Muscle of back (tissue), 11 donors: ENCODE measurements around the gene RBSN. TPM values are rescaled to one million over a fixed set of nuclear protein-coding genes. Genes with fewer than 3 reads are reported as not detected.
A peak's percentile ranks its signal among the peaks of the same experiment; 100 is the strongest.

Experiments
- DNase-seq, 3 donors: peaks; one replicate each; pipeline versions ENCODE4 v3.0.0 to v3.0.0-alpha.2; 2013
- polyA plus RNA-seq, 10 donors: library from polyadenylated mRNA; unstranded; fragments of 120-200 nt; gene quantifications; one replicate each; pipeline ENCODE4 v1.2.1, GENCODE V29; 2013; ENCODE audit not compliant: insufficient read length in 10 of 10

The RBSN gene
- polyA plus RNA-seq, 10 donors = 17.4 to 25.3 (median 23.4) TPM

DNA sequence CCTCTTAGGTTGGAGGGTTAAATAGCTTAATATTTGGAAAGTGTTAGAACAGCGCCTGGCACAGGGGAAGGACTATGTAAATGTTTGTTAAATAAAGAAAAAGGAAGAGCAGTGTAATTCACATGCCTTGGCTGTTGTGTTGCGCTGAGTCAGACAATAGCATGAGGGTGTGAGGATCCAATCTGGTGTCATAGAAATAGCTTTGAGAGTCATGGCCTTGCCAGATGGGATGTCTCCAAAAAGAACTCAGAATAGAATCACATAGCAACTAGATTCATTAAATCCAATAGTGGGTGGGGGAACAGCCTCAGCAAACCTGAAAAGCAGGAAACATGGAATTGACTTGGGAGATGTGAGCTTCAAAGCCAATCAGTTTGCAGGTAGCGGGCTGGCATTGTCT is 3.9 kb upstream of the RBSN start:
- DNase-seq = peak in 1 of 3 donors; percentile 24

DNA sequence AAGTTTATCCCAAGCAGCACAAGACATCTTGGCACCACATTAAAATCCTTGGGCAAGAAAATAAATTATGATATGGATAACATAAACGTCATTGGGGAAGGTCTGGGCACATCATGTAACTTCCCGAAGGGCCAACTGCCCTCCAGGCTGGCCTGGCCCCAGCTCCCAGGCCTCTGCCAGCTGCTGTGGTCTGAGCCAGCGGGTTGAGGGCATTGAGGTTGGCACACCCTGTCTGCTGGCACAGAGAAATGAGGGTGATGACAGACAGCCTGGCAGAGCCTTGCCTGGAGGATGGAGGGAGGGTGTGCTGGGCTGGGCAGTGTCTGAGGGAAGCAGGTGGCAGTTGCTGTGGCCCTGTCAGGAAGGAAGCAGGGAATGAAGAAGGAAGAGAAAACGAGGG is 3.3 kb upstream of the RBSN start:
- peak in 2 of 3 donors; percentile 48 to 51 for DNase-seq

DNA sequence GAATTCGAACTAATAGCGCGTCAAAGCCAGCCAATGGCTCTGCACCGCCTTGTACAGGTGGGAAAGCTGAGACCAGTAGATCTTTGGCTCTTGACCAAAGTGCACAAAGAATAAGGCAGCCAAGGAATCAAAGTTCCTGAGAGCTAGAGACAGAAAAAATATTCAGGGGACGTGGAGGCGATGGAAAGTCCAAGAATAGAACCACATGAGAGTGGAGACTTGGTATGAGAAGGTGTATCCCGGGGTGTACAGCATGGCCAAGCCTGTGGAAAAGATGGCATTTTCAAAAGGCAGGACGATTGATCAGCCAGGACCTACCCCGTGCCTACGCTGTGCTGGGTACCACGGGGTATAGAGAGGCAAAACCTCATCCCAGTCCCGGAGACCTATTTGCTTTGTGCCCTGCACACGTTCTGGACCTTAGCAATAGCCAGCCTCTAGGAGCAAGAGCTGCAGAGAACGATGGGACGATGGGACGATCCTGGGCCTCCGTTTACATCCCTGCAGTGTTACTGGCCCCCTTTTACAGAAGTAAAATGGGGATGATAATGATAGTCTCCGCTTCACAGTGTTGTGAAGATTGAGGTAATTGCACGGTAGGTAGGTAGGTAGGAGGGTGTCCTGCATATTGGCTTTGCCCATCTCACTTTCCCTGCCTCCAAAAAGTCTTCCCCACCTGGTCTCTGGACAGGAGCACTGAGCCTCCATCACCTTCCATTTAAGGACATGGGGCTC is 583 bp upstream of the RBSN start:
- DNase-seq = no peak

DNA sequence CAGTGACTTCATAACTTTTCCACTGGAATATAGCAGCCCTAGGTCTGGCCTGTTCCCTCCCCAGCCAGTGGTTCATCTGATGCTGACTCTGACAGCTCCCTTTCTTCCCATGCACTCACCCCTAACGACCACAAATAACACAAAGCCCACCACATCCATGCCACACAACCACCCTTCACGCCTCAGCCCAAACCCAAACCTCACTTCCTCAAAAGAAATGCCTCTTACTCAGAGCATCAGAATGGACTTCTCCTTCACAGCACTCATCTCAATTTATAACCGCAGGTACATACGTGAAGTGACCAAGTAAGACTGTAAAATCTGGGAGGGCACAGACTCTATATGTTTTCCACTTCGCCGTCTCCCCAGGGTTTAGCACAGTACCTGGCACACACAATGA is 1.1 kb downstream of the RBSN start:
- DNase-seq = peak in 1 of 3 donors; percentile 19

DNA sequence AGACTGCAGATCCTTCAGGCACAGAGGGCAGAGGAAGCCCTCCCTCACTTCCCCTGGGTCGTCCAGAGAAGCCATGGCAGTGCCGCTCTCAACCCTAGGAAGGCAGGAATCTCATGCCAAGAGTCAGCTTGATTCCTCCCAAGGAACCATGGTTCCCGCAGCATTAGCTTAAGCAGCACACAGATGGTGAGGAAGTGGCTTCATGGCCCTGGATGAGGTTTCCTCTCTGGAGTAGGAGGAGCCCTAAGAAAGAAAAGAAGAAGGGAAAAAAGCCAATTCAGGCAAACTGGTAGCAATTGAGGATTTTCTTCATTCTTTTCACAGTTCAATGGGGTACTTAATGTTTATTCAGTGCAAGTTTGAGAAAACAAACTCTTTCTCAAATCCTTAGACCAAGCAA is 2.9 kb downstream of the RBSN start:
- no peak for DNase-seq

DNA sequence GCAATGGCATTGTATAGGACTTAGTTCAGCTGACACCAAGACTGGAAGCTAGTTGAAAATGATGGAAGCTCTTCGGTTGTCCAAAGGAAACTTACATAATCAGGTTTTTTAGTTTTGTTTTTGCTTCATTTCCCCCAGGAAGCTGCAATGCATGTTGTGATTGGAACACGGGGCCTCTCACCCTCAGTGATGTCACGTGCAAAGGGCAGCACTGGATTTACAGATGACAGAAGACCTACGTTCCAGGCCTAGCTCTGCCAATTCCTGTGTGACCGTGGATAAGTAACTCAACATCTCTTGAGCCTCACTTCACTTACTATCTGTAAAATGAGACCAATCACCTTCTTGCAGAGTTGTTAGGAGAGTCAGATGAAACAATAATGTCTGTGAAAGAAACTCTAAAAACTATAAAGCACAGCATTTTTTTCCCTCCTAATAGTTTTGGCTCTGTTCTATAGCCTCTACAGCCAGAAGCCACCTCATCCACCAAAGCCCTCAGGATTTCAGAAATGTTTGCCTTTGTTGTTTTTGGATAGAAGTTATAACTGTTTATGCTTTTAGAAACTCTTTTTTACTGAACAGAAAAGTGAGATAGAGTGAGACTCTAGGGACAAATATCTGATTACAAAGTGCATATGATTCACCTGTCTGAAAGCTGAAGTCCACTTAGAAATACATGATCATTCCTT is 4.6 kb downstream of the RBSN start:
- DNase-seq = no peak

DNA sequence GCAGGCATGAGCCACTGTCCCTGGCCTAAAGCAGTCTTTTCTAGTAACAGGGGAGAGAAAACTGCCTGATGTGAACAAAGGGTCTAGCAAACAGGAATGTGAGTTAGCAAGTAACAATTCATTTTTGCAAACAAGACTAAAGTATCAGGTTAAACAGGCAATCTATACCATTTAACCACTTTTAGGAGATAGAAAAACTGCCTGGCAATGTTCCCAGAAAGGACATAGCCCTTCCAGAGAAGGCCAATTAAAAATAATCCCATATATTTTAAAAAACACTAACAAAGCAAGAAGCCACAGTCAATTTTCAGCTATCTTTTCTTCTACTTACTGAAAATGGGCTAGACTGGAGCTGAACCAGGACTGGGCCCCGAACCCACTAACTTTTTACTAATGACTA is 6.3 kb downstream of the RBSN start:
- DNase-seq = no peak

DNA sequence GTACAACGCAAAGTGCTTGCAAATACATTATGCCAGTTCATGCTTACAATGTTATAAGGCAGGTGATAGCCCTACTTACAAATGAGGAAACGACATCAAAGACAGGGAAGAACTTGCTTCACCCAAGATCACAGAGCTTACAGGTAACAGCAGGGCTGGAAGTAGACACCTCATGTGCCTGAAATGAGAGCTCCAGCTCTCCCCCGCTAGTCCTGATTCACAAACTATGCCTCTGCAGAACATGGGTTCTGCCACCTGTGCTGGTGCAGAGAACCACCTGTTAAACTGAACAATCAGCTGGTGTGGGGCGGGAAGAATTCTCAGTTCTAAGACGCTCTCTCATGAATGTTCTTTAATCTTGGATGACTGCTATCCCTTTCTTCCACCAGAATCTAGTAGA is 7.4 kb downstream of the RBSN start:
- DNase-seq = no peak

DNA sequence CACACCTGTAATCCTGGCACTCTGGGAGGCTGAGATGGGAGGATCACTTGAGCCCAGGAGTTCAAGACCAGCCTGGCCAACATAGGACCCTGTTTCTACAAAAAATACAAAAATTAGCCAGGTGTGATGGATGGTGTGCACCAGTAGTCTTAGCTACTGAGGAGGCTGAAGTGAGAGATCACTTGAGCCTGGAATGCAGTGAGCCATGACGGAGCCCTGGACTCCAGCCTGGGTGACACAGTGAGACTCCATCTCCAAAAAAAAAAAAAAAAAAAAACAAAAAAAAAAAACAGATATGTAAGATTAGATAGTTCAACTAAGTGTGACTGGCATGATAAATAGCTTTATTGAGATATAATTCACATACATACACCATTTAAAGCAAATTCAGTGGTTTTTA is 9.7 kb downstream of the RBSN start:
- DNase-seq = no peak

DNA sequence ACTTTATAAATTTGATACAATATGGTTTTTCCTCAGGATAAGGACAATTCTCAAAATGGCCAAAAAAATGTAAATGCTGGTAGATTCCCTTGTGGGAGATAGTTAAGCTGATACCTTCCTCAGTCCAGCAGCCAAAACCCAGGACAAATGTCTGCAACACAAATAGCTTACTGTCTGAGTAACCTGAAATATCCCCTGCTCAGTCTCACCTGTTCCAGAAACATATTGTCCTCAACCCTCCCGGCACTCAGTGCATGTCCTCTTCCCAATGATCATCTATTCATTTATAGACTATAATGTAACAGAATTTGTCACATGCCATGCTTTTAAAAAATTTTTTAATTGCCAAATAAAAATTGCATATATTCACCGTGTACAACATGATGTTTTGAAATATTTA is 12.2 kb downstream of the RBSN start:
- no peak for DNase-seq

DNA sequence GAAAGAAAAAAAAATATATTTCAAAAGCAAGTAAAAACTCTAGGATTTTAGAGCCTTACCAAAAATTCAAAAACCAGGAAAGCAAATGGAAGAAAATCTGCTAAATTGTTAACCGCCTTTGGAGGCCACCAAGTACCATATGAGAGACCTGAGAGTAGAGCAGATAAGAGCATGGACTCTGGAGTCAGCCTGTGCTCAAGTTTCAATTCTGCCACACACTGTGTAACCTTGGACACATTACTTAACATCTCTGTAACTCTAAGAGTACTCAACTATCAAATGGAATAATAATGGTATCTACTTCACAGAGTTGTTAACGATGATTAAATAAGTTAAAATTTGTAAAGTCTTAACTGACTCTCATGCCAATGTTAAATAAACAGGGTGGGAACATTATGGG is 12.7 kb downstream of the RBSN start:
- no peak for DNase-seq

DNA sequence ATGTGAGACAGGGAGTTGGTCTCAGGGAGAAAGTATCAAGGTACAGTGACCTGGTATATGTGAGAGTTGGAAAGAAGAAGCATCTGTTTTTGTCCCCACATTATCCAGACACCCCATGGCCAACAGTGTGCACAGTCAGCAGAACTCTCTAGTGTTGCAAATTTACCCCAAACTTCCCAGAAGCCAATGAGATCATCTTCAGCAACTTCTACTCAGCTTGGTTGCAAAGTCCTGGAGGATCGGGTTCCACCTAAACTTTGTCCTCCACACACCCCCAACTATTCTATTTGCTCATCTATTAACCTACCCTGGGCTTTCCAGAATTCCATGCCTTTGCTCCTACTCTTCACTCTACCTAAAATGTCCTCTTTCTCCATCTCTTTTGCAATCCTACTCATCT is 15.7 kb downstream of the RBSN start:
- no peak for DNase-seq

DNA sequence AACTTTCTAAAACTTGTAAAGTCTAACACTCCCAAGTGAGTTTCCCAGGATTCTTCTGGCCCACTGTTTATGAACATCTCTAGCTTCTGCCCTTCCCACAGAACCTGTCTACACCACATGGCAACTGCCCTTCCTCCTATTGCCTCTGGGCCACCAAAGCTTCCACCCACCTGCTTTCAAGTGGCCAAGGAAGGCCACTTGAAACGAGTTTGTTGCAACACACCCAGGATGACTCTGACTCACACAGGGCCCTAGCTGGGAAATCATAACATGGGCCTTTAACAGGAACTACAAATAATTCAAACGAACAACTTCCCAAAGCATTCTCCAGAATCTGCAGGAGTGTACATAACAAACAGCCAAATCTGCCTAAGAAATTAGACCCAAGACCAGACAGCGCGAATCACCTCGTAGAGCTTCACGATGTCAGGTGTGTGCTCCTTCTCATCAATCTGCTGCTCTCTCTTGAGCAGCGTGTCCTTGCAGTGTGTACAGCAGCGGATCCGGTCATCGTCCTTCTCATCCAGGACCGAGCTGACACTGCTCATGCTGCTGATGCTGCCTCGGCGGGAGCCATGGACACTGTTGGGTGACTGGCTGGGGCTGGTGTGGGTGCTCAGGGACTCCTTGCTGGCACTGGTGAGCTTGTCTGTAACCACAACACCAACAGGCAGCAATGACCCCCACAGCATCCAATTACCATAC is 16.8 kb downstream of the RBSN start:
- no peak for DNase-seq

DNA sequence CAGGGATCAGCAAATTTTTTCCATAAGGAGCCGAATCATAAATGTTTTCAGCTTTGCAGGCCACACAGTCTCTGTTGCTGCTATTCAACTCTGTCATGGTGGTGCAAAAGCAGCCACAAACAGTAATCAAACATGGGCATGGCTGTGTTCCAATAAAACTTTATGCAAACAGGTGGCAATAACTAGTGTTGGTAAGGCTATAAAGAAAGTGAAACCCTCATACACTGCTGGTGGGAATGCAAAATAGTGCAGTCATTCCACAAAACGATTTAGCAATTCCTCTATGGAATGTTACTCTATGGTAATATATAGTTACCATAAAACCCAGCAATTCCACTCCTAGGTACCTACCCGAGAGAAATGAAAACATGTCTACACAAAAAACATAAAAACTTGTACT is 19.9 kb downstream of the RBSN start:
- no peak for DNase-seq

DNA sequence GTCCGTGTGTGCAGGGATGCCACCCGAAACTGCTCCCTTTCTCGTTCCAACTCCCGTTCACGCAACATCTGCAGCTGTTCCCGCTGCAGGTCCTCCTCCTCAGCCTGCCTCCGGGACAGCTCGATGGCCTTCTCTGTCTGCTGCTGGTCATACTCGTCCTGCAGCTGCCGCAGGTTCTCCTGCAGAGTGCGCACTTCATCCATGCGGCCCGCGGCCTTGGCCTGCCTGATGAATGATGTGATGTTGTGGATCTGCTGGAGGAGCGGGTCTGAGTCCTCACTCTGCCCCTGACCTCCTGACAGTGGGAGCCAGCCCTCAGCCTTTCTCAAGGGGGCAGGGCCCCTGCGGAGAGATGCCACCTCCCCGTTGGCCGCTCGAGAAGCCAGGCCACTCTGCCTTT is 24.4 kb downstream of the RBSN start:
- no peak for DNase-seq

DNA sequence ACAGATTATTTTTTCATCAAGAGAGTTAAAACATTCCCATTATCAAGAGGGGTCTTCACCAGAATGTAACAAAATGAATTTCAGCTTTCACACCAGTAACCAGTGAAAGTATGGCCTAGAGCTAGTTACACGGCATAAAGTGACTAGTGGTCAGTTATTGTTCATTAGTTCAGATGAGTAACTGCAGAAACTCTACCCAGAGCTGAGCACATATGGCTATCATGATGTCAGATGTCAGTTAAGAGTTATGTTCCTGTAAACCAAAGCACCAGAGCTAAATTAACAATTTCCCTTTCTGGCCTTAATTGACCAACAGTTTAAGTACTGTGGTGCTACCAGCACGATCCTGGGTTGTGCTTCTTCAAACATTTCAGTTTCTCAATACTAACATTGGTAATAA is 27.2 kb downstream of the RBSN start:
- DNase-seq = no peak

DNA sequence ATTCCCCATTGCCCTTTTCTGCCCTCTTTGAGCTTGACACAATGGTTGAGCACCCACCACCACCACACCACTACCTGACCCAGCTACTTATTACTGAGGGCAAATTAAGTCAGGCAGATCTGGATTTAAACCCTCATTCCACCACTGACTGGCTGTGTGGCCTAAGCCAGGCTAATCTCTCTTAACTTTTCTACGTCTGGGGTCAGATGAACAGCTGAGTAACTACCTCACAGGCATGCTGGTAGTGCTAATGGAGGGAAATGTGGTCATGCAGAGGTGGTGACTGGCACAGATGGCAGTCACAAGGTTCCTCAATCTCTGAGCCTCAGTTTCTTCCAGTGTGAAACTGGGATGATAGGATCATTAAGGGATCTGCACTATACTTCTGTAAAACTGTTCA is 29.5 kb downstream of the RBSN start:
- DNase-seq = no peak

DNA sequence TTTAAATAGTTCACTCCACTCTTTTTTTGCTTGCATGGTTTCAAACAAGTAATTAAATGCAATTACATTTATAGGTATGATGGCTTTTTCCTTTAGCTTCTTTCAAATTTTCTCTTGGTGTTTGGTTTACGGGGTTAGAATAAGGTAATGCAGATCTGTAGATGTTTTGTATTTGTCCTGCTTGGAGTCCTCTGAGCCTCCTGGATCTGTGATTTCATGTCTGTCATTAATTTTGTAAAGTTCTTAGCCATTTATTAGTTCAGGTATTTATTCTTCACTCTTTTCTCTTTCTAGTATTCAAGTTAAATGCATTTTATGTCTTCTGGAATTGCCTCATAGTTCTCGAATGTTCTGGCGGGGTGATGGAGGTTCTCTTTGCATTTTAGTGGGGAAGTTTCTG is 32.5 kb downstream of the RBSN start:
- no peak for DNase-seq

DNA sequence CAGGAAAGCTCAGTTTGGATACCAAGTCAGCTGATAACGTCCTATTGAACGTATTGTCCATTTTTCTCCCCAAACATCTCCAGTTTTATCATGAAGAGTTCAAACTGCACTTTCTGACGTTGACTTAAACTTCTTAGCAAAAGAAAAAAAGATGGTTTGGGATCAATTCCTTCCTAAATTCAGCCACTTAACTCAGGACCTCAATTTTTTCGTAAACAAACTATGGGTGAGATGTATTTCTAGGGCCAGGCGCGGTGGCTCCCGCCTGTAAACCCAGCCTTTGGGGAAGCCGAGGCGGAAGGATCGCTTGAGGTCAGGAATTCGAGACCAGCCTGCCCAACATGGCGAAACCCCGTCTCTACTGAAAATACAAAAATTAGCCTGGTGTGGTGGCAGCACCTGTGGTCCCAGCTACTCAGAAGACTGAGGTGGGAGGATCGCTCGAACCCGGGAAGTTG is 33.4 kb downstream of the RBSN start:
- DNase-seq = peak in 1 of 3 donors; percentile 2

DNA sequence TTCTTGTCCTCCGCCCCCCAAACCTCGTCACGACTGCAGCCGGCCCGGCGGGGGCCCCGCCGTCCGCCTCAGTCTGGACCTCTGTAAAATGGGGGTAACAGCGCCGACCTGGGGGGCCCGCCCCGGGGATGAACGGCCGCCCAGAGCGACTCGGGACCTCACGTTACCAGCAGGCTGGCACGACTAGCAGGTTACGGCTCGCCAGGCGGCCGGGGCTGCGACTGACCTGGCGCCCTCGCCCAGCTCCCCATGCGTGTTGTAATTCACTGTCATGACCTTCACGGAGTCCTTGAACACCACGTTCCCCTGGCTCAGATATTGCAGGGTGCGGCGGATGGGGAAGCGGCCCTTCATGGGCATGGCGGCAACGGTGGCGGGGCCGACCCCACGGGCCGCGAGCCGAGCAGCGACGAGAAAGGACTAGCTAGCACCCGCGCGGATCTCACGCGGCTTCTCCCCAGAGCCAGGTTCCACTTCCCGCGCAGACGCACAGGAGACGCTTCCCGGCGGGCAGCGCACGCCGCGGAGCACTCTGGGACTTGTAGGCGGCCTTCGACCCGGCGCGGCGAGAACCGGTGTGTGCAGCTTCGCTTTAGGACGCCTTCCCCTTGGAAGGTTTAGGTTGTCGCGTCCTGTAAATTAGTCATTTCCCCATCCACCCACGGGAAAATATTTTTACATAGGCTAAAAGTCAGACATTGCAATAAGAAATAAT is 34.0 kb downstream of the RBSN start, which contains the start of gene MRPS25:
MRPS25 (minus strand) TSS at position 481 of the 715 bp plus-strand sequence; CDS start at position 360, 121 bp downstream.
- peak; percentile 86 to 97 (median 93) for DNase-seq

DNA sequence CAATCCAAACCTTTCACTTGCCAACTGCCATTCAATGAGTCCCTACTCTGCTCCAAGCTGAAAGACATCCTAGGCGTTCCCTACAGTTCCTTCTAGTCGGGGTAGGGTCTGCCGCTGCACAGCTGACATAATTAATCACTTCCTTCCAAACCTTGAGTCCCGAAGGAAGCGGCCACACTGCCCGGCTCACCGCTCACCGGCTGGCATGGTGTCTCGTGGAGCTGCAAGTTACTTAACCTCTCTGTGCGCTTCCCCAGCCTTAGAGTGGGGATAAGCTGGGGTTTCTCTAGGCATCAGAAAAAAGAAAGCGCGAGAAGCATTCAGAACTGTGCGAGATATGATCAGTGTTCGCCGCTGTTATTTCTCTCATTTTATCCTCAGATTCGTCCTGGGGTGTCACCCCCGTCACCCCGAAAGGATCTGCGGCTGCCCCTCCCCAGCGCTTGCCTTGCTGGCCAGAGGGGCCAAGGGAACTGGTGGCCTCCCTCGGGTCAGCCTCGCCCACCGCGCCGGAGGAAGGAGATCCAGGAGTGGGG is 34.6 kb downstream of the RBSN start:
- DNase-seq = peak in 2 of 3 donors; percentile 12 to 52
